ENCODE results near the gene ETV3. TPM values are rescaled to one million over a fixed set of nuclear protein-coding genes. Genes with fewer than 3 reads are reported as not detected.

Gene ETV3
- total RNA-seq, 1 donor from 2014 or later, result 52.4 TPM

DNA sequence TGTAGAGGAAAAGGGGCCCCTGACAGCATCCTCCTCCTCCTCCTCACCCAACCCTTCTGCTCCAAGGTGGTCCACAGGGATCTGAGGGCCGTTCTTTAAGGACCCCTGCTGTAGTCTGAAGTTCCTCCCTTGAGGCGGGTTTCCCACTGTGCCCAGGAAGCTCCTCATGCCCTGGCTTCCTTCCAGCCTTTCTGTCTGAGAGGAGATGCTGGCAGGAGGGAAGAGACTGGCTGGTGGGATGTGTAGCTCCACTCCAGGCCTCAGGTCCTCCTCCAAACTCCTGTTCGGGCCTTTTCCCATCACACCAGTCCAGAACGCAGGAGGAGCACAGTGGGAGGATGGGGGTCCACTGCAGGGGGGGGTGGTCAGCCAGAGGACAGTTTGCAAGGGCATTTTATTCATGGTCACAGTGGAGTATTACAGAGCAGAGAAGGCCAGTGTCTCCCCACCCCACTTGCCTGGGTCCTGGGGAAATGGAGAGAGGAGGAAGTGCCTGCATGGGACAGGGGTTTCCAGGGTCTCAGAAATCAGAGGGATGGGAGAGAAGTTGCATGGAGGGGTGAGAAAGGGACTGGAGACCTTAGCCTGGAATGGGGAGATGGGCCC is 46.4 kb downstream of the ETV3 start:
- no peak for DNase-seq (ENCODE audit: low spot score)

DNA sequence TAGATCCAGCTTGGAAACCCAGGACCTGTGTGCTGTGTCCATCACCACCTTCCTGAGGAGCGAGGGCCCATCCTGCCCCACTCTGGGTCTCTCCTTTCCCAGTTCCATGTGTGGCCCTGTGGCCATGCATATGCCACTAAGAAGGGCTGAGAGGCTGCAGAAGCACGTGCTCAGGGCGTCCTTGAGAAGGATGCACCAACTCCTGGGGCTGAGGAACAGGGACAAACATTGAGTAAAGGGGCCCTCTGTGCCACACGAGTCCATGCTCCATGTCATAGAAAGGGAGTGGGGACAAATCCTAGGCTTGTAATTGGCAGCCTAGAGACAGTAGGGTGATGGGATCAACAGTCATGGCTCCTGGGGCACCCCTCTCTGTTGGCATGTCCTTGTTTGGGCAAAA is 47.0 kb downstream of the ETV3 start:
- no peak for DNase-seq (ENCODE audit: low spot score)

DNA sequence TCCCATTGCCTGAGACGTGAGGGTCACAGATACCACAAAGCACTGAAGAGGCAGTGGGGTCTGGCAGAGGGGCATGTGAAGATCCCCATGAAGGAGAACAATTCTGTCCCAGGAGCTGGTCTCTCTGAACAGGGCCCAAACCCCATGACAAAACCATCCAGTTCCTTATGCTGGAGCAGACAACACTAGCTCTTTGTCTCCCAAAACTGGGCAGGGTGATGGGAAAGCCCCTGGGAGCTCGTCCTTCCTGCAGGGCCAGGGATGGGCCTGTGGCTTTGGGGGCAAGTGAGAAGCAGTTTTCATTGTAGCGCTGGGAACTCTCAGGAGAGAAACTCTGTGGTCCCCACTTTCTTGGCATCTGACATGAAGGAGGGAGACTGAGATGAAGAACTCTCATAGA is 47.4 kb downstream of the ETV3 start:
- no peak for DNase-seq (ENCODE audit: low spot score)

DNA sequence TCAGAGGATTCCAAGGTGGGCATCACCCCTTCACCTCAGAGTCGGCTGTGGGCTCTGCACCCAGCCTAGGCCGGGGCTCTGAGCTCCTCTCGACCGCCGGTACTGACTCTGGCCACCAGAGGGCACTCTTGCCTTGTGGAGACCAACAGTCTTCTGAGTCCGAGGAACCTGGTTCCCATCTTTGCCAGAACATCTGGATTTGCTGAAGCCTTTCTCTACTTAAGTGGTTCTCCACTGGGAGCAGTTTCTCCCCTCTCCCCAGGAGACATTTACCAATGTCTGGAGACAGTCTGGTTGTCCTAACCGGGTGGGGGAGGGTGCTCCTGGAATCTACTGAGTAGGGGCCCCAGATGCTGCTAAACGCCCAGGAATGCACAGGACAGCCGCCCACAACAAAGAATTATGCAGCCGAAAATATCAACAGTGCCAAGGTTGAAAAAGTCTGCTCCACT is 48.0 kb downstream of the ETV3 start:
- DNase-seq (ENCODE audit: low spot score), result peak; percentile 89

DNA sequence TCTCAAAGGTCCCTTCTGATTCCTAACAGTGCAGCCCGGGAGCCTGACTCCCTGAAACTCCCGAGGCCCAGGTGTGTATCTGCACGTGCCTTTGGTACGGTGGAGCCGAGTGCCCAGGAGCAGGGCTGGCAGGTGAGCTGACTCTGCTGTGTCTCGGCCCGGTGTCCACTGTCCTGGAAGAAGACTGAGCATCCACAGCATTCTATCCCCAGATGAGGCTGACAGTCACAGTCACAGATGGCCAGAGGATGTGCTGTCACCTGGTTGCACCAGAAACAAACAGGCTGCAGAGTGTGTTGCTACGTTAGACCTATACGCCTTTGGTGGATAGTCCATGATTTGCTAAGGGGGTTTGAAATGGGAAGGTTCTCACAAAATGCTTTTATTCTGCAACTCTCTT is 48.4 kb downstream of the ETV3 start:
- DNase-seq (ENCODE audit: low spot score), result no peak

DNA sequence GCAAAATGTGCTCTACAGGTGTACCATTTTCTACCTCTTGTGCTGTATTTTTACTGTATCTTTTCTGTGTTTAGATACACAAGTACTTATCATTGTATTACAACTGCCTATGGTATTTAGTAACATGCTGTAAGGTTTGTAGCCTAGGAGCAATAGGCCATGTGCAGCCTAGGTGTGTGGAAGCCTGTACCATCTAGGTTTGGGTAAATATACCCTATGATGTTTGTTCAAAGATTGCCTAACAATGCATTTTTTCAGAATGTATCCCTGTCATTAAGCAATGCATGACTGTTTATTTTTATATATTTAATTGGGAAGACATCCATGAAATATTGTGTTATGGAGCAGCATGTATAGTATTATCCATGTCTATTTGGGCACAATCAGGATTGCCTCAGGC is 49.6 kb downstream of the ETV3 start:
- no peak for DNase-seq (ENCODE audit: low spot score)

DNA sequence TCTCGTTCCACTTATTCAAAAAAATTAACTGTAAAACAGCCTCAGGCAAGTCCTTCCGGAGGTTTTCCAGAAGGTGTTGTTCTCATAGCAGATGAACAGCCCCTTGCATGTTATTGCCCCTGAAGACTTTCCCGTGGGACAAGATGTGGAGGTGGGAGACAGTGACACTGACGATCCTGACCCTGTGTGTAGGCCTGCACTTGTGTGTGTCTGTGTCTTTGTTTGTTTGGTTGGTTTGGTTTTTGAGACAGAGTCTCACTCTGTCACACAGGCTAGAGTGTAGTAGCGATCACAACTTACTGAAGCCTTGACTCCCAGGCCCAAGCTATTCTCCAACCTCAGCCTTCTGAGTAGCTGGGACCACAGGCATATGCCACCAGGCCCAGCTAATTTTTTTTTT is 51.2 kb downstream of the ETV3 start:
- DNase-seq (ENCODE audit: low spot score), result no peak

DNA sequence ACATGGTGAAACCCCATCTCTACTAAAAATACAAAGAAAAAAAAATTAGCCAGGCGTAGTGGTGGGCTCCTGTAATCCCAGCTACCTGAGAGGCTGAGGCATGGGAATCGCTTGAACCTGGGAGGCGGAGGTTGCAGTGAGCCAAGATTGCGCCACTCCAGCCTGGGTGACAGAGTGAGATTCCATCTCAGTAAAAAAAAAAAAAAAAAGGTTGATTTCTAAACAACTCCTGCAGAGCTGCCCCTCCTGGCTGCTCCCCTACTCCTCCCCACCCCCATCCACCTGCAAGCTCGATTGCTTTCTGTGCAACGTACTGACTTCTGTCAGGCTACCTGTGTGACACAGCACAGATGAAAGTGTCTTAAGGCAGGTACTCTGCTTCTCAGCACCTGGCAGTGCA is 51.9 kb downstream of the ETV3 start:
- peak; percentile 43 for DNase-seq (ENCODE audit: low spot score)

DNA sequence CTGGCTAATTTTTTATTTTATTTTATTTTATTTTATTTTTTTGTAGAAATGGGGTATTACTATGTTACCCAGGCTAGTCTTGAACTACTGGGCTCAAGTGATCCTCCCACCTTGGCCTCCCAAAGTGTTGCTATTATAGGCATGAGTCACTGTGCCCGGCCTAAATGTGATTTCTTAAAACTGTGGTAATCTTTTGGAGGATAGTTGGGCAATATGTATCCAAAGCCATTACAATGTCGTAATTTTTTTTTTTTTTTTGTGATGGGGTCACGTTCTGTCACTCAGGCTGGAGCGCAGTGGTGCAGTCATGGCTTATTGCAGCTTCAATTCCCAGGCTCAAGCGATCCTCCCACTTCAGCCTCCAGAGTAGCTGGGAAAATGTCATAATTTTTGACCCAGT is 52.8 kb downstream of the ETV3 start:
- DNase-seq (ENCODE audit: low spot score), result peak; percentile 14

DNA sequence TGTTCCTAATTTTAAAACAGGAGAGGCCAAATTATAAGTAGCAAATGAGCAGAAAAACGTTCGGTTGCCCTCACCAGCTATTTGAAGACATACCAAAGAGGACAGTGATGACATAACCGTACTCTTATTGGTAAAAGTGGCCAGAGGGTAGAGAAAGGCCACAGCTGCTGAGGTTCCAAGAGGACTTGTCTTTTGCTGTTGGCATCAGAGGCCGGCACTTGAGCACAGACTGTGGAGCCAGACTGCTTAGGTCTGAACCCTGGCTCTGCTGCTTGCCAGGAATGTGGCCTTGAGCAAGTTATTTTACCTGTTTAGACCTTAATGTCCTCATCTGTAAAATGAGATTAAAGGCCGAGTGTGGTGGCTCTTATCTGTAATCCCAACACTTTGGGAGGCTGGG is 53.5 kb downstream of the ETV3 start:
- peak; percentile 25 for DNase-seq (ENCODE audit: low spot score)

DNA sequence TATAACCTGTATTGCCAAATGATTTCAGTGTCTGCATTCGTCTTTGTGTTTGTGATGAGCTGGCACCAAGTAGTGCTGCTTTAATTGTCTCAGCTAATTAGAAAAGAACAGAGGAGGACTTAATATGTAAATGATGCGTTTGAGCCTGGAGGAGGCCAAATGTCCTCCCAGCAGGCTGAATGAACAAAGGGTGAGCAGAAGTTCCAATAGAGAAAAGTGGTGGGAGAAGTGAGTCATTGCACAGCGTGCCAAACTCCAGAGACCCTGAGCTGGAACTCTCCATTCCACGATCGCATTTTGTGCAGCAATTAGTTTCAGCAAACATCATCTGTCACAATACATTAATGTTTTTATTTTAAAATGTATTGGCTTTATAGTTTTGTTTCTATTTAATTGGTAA is 56.5 kb downstream of the ETV3 start:
- no peak for DNase-seq (ENCODE audit: low spot score)

DNA sequence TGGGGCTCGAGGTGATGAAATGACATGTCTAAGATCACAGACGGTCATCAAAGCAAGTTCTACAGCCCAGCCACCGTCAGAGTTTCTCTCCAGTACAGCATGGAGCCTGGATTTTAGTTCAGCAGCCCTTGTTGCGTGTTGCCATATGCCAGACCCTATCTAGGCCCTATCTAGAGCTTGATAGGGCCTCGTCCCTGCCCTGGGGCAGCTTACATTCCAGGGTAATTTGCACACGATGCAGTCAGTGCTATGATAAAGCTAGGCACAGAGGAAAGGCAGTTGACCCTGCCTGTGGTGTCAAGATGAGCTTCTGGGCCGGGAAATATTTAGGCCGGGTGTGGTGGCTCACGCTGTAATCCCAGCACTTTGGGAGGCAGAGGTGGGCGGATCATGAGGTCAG is 57.5 kb downstream of the ETV3 start:
- DNase-seq (ENCODE audit: low spot score), result no peak

DNA sequence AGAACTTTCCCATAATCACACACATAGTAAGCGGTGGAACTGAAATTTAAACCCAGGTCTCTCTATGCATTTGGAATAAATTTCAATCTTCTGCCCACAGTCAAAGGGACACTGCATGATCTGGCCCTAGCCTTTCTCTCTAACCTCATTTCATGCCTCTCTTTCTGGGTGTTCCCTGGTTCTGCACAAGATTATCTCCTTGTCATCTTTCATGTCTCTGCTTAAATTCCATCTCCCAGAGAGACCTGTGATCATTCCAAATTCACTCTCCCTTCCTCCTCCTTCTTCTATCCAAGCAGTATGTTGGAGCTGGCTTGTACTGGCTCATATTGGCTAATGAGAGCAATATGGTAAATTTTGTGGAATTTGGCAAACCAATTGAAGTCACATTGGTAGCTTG is 60.8 kb downstream of the ETV3 start:
- no peak for DNase-seq (ENCODE audit: low spot score)

DNA sequence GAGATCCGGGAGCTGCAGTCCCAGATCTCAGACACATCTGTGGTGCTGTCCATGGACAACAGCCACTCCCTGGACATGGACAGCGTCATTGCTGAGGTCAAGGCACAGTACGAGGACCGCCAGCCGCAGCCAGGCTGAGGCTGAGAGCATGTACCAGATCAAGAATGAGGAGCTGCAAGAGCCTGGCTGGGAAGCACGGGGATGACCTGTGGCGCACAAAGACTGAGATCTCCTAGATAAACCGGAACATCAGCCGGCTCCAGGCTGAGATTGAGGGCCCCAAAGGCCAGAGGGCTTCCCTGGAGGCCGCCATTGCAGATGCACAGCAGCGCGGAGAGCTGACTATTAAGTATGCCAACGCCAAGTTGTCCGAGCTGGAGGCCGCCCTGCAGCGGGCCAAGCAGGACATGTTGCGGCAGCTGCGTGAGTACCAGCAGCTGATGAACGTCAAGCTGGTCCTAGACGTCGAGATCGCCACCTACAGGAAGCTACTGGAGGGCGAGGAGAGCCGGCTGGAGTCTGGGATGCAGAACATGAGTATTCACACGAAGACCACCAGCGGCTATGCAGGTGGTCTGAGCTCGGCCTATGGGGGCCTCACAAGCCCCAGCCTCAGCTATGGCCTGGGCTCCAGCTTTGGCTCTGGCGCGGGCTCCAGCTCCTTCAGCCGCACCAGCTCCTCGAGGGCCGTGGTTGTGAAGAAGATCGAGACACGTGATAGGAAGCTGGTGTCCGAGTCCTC is 64.1 kb downstream of the ETV3 start:
- DNase-seq (ENCODE audit: low spot score), result peak; percentile 73

Other genes with a start within 250 kb of the ETV3 start
- 10.0 TPM for gene PEAR1, start 244.7 kb downstream of the ETV3 start, total RNA-seq
- gene LRRC71, start 217.8 kb downstream of the ETV3 start, total RNA-seq, result not detected
- gene ARHGEF11, start 92.7 kb downstream of the ETV3 start, total RNA-seq, result 47.4 TPM
- gene ETV3L, start 38.6 kb downstream of the ETV3 start, total RNA-seq, result not detected

All from ureter (tissue), 1 donor.